ENCODE results near the gene SHMT2. TPM values are rescaled to one million over a fixed set of nuclear protein-coding genes. Genes with fewer than 3 reads are reported as not detected.

The SHMT2 gene
- total RNA-seq, 1 donor from 2014 or later = 90.2 TPM

DNA sequence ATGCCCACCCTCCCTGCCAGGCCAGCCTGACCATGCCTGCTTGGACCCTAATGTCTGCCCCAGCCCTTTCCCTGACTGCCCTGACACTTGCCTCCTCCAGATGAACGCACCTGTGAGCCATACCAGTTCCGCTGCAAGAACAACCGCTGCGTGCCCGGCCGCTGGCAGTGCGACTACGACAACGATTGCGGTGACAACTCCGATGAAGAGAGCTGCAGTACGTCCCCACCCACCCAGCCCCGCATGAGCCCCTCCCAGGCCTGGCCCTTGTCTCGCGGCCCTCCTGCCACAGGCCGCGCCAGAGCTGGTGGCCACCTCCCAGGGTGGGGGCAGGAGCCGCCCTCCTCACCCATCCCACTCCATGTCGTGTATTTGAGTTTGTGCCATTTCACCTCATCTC is 27.2 kb upstream of the SHMT2 start:
- no peaks in the 10 kb centered on the region for H3K9me3 Mint-ChIP-seq
- H3K9ac ChIP-seq = no peak overlapping the region
- H3K36me3 ChIP-seq = no peaks in the 10 kb centered on the region
- H3K27ac ChIP-seq = no peak overlapping the region
- H4K20me1 ChIP-seq (ENCODE audit: low read depth) = no peaks in the 10 kb centered on the region
- H3K27ac Mint-ChIP-seq = no peak overlapping the region
- no peaks in the 10 kb centered on the region for H3K9me3 ChIP-seq (ENCODE audit: low read depth)
- no peaks in the 10 kb centered on the region for H3K27me3 ChIP-seq
- H2AFZ ChIP-seq (replicated peaks) = no peak overlapping the region
- peaks cover 5% of the 10 kb centered on the region for H3K27me3 Mint-ChIP-seq (ENCODE audit: insufficient read depth, low read depth)
- no peaks in the 10 kb centered on the region for H3F3A ChIP-seq (ENCODE audit: low read depth)
- no peaks in the 10 kb centered on the region for H3K4me1 Mint-ChIP-seq
- TF ChIP-seq, protein P1, sequence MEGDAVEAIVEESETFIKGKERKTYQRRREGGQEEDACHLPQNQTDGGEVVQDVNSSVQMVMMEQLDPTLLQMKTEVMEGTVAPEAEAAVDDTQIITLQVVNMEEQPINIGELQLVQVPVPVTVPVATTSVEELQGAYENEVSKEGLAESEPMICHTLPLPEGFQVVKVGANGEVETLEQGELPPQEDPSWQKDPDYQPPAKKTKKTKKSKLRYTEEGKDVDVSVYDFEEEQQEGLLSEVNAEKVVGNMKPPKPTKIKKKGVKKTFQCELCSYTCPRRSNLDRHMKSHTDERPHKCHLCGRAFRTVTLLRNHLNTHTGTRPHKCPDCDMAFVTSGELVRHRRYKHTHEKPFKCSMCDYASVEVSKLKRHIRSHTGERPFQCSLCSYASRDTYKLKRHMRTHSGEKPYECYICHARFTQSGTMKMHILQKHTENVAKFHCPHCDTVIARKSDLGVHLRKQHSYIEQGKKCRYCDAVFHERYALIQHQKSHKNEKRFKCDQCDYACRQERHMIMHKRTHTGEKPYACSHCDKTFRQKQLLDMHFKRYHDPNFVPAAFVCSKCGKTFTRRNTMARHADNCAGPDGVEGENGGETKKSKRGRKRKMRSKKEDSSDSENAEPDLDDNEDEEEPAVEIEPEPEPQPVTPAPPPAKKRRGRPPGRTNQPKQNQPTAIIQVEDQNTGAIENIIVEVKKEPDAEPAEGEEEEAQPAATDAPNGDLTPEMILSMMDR (IDR thresholded peaks at IDR 0.05) = no peak
- TF ChIP-seq EZH2 (IDR thresholded peaks at IDR 0.05) (no peak), EZH2phosphoT487 (IDR thresholded peaks at IDR 0.05) (no peak)
- H3K4me3 ChIP-seq = no peak overlapping the region
- H3K79me2 ChIP-seq (ENCODE audit: low read depth) = no peaks in the 10 kb centered on the region
- no peak for DNase-seq (ENCODE audit: low spot score)
- H3K4me1 ChIP-seq = no peaks in the 10 kb centered on the region
- no peak overlapping the region for H3K4me3 Mint-ChIP-seq
- H3K36me3 Mint-ChIP-seq = peaks cover 26% of the 10 kb centered on the region
- no peak overlapping the region for H3K4me2 ChIP-seq

DNA sequence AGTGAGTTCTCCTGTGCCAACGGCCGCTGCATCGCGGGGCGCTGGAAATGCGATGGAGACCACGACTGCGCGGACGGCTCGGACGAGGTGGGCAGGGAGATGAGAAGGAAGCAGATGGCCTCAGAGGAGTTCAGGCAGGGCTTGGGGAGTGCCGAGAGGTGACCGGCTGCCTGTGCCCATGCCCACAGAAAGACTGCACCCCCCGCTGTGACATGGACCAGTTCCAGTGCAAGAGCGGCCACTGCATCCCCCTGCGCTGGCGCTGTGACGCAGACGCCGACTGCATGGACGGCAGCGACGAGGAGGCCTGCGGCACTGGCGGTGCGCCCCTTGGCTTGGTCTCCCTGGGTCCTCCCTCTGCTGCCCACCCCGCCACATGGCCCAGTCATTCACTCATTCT is 26.3 kb upstream of the SHMT2 start:
- Histone ChIP-seq H3K27me3 (no peaks in the 10 kb centered on the region), H3K9ac (no peak overlapping the region), H3K36me3 (no peaks in the 10 kb centered on the region), H3K4me1 (no peaks in the 10 kb centered on the region), H3K79me2 (ENCODE audit: low read depth) (no peaks in the 10 kb centered on the region), H3F3A (ENCODE audit: low read depth) (no peaks in the 10 kb centered on the region), H3K4me3 (no peak overlapping the region), H4K20me1 (ENCODE audit: low read depth) (no peaks in the 10 kb centered on the region), H3K9me3 (ENCODE audit: low read depth) (no peaks in the 10 kb centered on the region), H2AFZ (replicated peaks) (no peak overlapping the region), H3K4me2 (no peak overlapping the region), H3K27ac (no peak overlapping the region)
- DNase-seq (ENCODE audit: low spot score) = no peak
- peaks cover 29% of the 10 kb centered on the region for H3K36me3 Mint-ChIP-seq
- TF ChIP-seq, protein P1 (IDR thresholded peaks at IDR 0.05) = no peak
- no peak for TF ChIP-seq EZH2phosphoT487 (IDR thresholded peaks at IDR 0.05)
- TF ChIP-seq EZH2 (IDR thresholded peaks at IDR 0.05) = no peak
- no peak overlapping the region for H3K4me3 Mint-ChIP-seq
- H3K27me3 Mint-ChIP-seq (ENCODE audit: insufficient read depth, low read depth) = peaks cover 2% of the 10 kb centered on the region
- no peaks in the 10 kb centered on the region for H3K4me1 Mint-ChIP-seq
- no peak overlapping the region for H3K27ac Mint-ChIP-seq
- no peaks in the 10 kb centered on the region for H3K9me3 Mint-ChIP-seq

DNA sequence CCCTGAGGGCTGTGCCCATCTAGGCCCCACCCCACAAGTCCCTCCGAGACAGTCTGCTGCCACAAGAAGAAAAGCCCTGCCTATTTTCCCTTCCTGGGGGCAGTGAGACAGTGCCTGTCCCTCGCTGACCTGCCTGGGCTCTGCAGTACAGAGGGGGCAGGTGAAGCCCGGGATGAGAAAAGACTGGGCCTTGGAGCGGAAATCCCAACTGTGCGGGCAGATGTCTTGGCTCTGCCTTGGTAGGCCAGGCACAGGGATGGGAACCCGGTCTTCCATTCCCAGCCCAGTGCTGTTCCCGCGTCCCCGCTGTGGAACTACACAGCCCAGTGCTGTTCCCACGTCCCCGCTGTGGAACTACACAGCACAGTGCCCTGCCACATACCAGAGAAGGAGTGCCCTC is 25.7 kb upstream of the SHMT2 start:
- Histone ChIP-seq H3K4me1 (no peaks in the 10 kb centered on the region), H3K27me3 (no peaks in the 10 kb centered on the region), H3K4me2 (no peak overlapping the region), H2AFZ (replicated peaks) (no peak overlapping the region), H3K27ac (no peak overlapping the region), H3K4me3 (no peak overlapping the region), H3F3A (ENCODE audit: low read depth) (no peaks in the 10 kb centered on the region), H3K79me2 (ENCODE audit: low read depth) (no peaks in the 10 kb centered on the region), H3K9me3 (ENCODE audit: low read depth) (no peaks in the 10 kb centered on the region), H3K36me3 (no peaks in the 10 kb centered on the region), H3K9ac (no peak overlapping the region), H4K20me1 (ENCODE audit: low read depth) (no peaks in the 10 kb centered on the region)
- no peak for DNase-seq (ENCODE audit: low spot score)
- Mint-ChIP-seq H3K27ac (no peak overlapping the region), H3K27me3 (ENCODE audit: insufficient read depth, low read depth) (peaks cover 2% of the 10 kb centered on the region), H3K36me3 (peaks cover 25% of the 10 kb centered on the region), H3K4me3 (no peak overlapping the region), H3K9me3 (no peaks in the 10 kb centered on the region), H3K4me1 (no peaks in the 10 kb centered on the region)
- no peak for TF ChIP-seq EZH2phosphoT487 (IDR thresholded peaks at IDR 0.05)

- Mint-ChIP-seq H3K27ac (no peak overlapping the region), H3K4me3 (no peak overlapping the region), H3K9me3 (no peaks in the 10 kb centered on the region), H3K27me3 (ENCODE audit: insufficient read depth, low read depth) (peaks cover 2% of the 10 kb centered on the region), H3K36me3 (peaks cover 29% of the 10 kb centered on the region), H3K4me1 (no peaks in the 10 kb centered on the region)
- Histone ChIP-seq H3K4me1 (no peaks in the 10 kb centered on the region), H3K79me2 (ENCODE audit: low read depth) (no peaks in the 10 kb centered on the region), H3K9me3 (ENCODE audit: low read depth) (no peaks in the 10 kb centered on the region), H3K27ac (no peak overlapping the region), H2AFZ (replicated peaks) (no peak overlapping the region), H3K27me3 (no peaks in the 10 kb centered on the region), H3F3A (ENCODE audit: low read depth) (no peaks in the 10 kb centered on the region), H4K20me1 (ENCODE audit: low read depth) (no peaks in the 10 kb centered on the region), H3K4me2 (no peak overlapping the region), H3K36me3 (no peaks in the 10 kb centered on the region), H3K4me3 (no peak overlapping the region), H3K9ac (no peak overlapping the region)
- no peak for DNase-seq (ENCODE audit: low spot score)
- TF ChIP-seq, protein P1 (IDR thresholded peaks at IDR 0.05) = no peak
- TF ChIP-seq EZH2phosphoT487 (IDR thresholded peaks at IDR 0.05) (no peak), EZH2 (IDR thresholded peaks at IDR 0.05) (no peak)
Measured at GRCh38 chr12:57204454-57204853, 25.1 kb upstream of the SHMT2 start.
